Esophagus squamous epithelium (tissue), 5 donors: ENCODE data around the gene TCF7. TPM values are rescaled to one million over a fixed set of nuclear protein-coding genes. Genes with fewer than 3 reads are reported as not detected.

Source experiments
- DNase-seq: peaks from one replicate; lab custom pipeline; 2025; lab: John Stamatoyannopoulos, UW
- H3K27ac ChIP-seq, 4 donors: fragments of 200-600 bp; sonication (generic); one replicate each; pipeline ENCODE4 v1.5.1; 2016 to 2019; ENCODE audit warnings: mild to moderate bottlenecking in 1 of 4
- H3K27me3 ChIP-seq, 4 donors: fragments of 200-600 bp; sonication (generic); 1 replicate in 3 of 4; 2 replicates in 1 of 4; pipeline versions ENCODE4 v1.5.1 to v1.6.0; 2017 to 2021; ENCODE audit warnings: antibody characterized with exemption in 1 of 4
- H3K36me3 ChIP-seq, 3 donors: fragments of 200-600 bp; sonication (generic); one replicate each; pipeline ENCODE4 v1.5.1; 2016 to 2019
- H3K4me1 ChIP-seq, 3 donors: fragments of 200-600 bp; sonication (generic); one replicate each; pipeline ENCODE4 v1.5.1; 2017 to 2019
- H3K4me3 ChIP-seq, 4 donors: fragments of 200-600 bp; sonication (generic); 1 replicate in 3 of 4; 2 replicates in 1 of 4; pipeline ENCODE4 v1.5.1; 2016 to 2019; ENCODE audit warnings: mild to moderate bottlenecking in 2 of 4, moderate library complexity in 1 of 4
- H3K9me3 ChIP-seq, 3 donors: fragments of 200-600 bp; sonication (generic); one replicate each; pipeline ENCODE4 v1.5.1; 2016 to 2019
- CTCF ChIP-seq, 6 experiments: fragments of 450-650 bp in 4 of 6; fragments of 200-600 bp in 2 of 6; sonication (generic) in 2 of 6; IDR thresholded peaks; one replicate each; pipeline ENCODE4 v1.5.1; 2016 to 2019; ENCODE audit warnings: antibody characterized with exemption in 6 of 6, mild to moderate bottlenecking in 4 of 6, moderate library complexity in 4 of 6
- POLR2A ChIP-seq, 4 donors: fragments of 450-650 bp; IDR thresholded peaks; one replicate each; pipeline ENCODE4 v1.6.1; 2017; ENCODE audit warnings: antibody characterized with exemption in 4 of 4, mild to moderate bottlenecking in 4 of 4, moderate library complexity in 3 of 4
- WGBS, 2 donors: methylation state at CpG; one replicate each; pipeline ENCODE4 v1.1.5; 2018; 5-methylcytosine and 5-hydroxymethylcytosine counted together
- intact Hi-C: fragments of 100-400 bp; cut with DNase I; formaldehyde crosslinking; loops from one replicate; pipeline ENCODE4 v1.15.0; 2022
- total RNA-seq, 4 donors: library from RNA; depleted of rRNA; stranded (reverse); fragments of >200 nt; gene quantifications; one replicate each; pipeline ENCODE4 v1.1.0, GENCODE V29; 2016
- donor health status: DM: yes; HTN: yes; CAD: no.

Gene TCF7
- total RNA-seq, 4 donors from 2014 or later: 1.9 to 7.6 (median 2.8) TPM

- WGBS, 2 donors: 76 to 79% methylated on average over 6 to 13 of the region's 15 CpGs
- intact Hi-C loops: loop anchor here (10.0 kb wide), 1 partner anchor 51 kb away; no protein-coding TSS in a partner anchor
- Histone ChIP-seq H3K4me3 (no peak overlapping the region), H3K27me3 (peaks cover 0 to 30% (median 0%) of the 10 kb centered on the region in 4 donors), H3K4me1 (peaks cover 9 to 37% (median 11%) of the 10 kb centered on the region in 3 donors), H3K9me3 (no peaks in the 10 kb centered on the region), H3K36me3 (no peaks in the 10 kb centered on the region), H3K27ac (no peak overlapping the region)
- DNase-seq: no peak
- no peak for TF ChIP-seq POLR2A (IDR thresholded peaks at IDR 0.05)
- no peak for TF ChIP-seq CTCF (IDR thresholded peaks at IDR 0.05)
These were observed 18.4 kb upstream of the TCF7 start for GRCh38 chr5:134095887-134096589.

- WGBS, 2 donors: 84 to 87% methylated on average over 7 of the region's 7 CpGs
- Histone ChIP-seq H3K27ac (no peak overlapping the region), H3K9me3 (no peaks in the 10 kb centered on the region), H3K36me3 (no peaks in the 10 kb centered on the region), H3K4me3 (no peak overlapping the region), H3K27me3 (peaks cover 0 to 25% (median 0%) of the 10 kb centered on the region in 4 donors), H3K4me1 (peaks cover 9 to 37% (median 14%) of the 10 kb centered on the region in 3 donors)
- intact Hi-C loops: loop anchor here (10.0 kb wide), 1 partner anchor 52 kb away; no protein-coding TSS in a partner anchor
- no peak for DNase-seq
- no peak for TF ChIP-seq POLR2A (IDR thresholded peaks at IDR 0.05)
- TF ChIP-seq CTCF (IDR thresholded peaks at IDR 0.05): no peak
These were observed 17.2 kb upstream of the TCF7 start for GRCh38 chr5:134097211-134097749.

GRCh38 chr5:134098690-134099089, 15.8 kb upstream of the TCF7 start:
- DNase-seq: no peak

GRCh38 chr5:134099288-134099872, 15.1 kb upstream of the TCF7 start:
- peaks cover 9 to 26% (median 14%) of the 10 kb centered on the region in 3 donors for H3K4me1 ChIP-seq
- 89 to 90% methylated on average over 8 to 9 of the region's 11 CpGs for WGBS, 2 donors
- H3K36me3 ChIP-seq: no peaks in the 10 kb centered on the region
- no peak overlapping the region for H3K4me3 ChIP-seq
- no peaks in the 10 kb centered on the region for H3K9me3 ChIP-seq
- intact Hi-C loops: loop anchor here (10.0 kb wide), 1 partner anchor 55 kb away; no protein-coding TSS in a partner anchor
- H3K27me3 ChIP-seq: peaks cover 0 to 25% (median 0%) of the 10 kb centered on the region in 4 donors
- H3K27ac ChIP-seq: no peak overlapping the region
- no peak for DNase-seq
- TF ChIP-seq CTCF (IDR thresholded peaks at IDR 0.05): no peak
- TF ChIP-seq POLR2A (IDR thresholded peaks at IDR 0.05): no peak

More at GRCh38 chr5:134098690-134099089, 15.8 kb upstream of the TCF7 start:
- Histone ChIP-seq H3K4me1 (peaks cover 9 to 26% (median 14%) of the 10 kb centered on the region in 3 donors), H3K27me3 (peaks cover 0 to 25% (median 0%) of the 10 kb centered on the region in 4 donors), H3K9me3 (no peaks in the 10 kb centered on the region), H3K36me3 (no peaks in the 10 kb centered on the region), H3K4me3 (no peak overlapping the region), H3K27ac (no peak overlapping the region)
- intact Hi-C loops: loop anchor here (10.0 kb wide), 1 partner anchor 54 kb away; no protein-coding TSS in a partner anchor
- 74 to 100% methylated on average over 3 of the region's 5 CpGs for WGBS, 2 donors
- no peak for TF ChIP-seq POLR2A (IDR thresholded peaks at IDR 0.05)
- no peak for TF ChIP-seq CTCF (IDR thresholded peaks at IDR 0.05)
